HepG2 (cell line): Measurements from ENCODE around the gene DACH2.

Experiments
- MTA1 ChIP-seq: sonication (generic); formaldehyde crosslinking; IDR thresholded peaks from 2 replicates; pipeline ENCODE4 v1.4.0; 2020; ENCODE audit warnings: missing genetic modification reagents, mild to moderate bottlenecking, borderline replicate concordance
- PAX8 ChIP-seq: sonication (generic); formaldehyde crosslinking; IDR thresholded peaks from 2 replicates; pipeline ENCODE4 v1.8.0; 2022; ENCODE audit warnings: mild to moderate bottlenecking, missing genetic modification reagents, borderline replicate concordance
- POLR2AphosphoS5 ChIP-seq: IDR thresholded peaks from 2 replicates; pipeline ENCODE4 v1.6.1; 2012; ENCODE audit warnings: low read depth, low read length
- RFX5 ChIP-seq: IDR thresholded peaks from 2 replicates; pipeline ENCODE4 v1.6.1; 2011; ENCODE audit warnings: low read depth, low read length, improper control_type of control experiment
- SIN3A ChIP-seq: IDR thresholded peaks from 2 replicates; pipeline ENCODE4 v1.6.1; 2011; ENCODE audit warnings: low read depth, mild to moderate bottlenecking, control low read depth, low read length, borderline replicate concordance
- ZNF629 ChIP-seq: sonication (generic); formaldehyde crosslinking; conservative IDR thresholded peaks from 2 replicates; pipeline ENCODE4 v1.5.0; 2020; ENCODE audit warnings: missing genetic modification reagents
- ZNF781 ChIP-seq: sonication (generic); formaldehyde crosslinking; IDR thresholded peaks from 2 replicates; pipeline ENCODE4 v1.5.1; 2020; ENCODE audit warnings: borderline replicate concordance, mild to moderate bottlenecking, missing genetic modification reagents; ENCODE audit errors: not compliant biosample characterization
- TF ChIP-seq, protein P1 (sequence below): sonication (generic); formaldehyde crosslinking; IDR thresholded peaks from 2 replicates; pipeline ENCODE4 v1.5.0; 2020; ENCODE audit warnings: mild to moderate bottlenecking, missing genetic modification reagents, moderate library complexity
- TF ChIP-seq, protein P2 (sequence below): sonication (generic); formaldehyde crosslinking; IDR thresholded peaks from 2 replicates; pipeline ENCODE4 v1.5.0; 2020; ENCODE audit warnings: missing genetic modification reagents
- TF ChIP-seq, protein P3 (sequence below), 2 experiments: sonication (generic) in 1 of 2; formaldehyde crosslinking in 1 of 2; IDR thresholded peaks; 2 replicates each; pipeline versions ENCODE4 v1.4.0 to v1.6.1; 2018 to 2020; ENCODE audit warnings: missing genetic modification reagents in 2 of 2, borderline replicate concordance in 1 of 2, low read depth in 1 of 2, mild to moderate bottlenecking in 1 of 2, missing biosample characterization in 1 of 2

DNA sequence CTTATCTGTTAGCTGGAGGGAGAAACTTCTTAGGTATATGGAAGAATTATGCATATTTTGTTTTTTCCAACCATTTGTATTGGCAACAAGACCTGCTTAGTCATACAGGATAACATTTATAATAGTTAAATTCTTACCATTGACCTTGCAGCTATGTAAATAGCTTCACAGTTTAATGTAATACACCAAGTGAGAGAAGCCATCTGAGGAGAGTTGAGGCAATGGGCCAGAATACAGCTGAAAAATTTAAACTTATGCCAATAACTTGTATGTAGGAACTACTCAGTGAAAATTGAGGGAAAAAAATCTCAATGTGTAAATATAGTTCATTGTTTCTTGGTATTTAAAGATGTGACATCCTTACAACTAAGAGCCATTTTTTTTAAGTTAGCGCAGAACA lies 273.5 kb downstream of the DACH2 start:
- TF ChIP-seq PAX8 (CRISPR knock-in tag): no peak
- no peak for TF ChIP-seq RFX5
- TF ChIP-seq, protein P1, sequence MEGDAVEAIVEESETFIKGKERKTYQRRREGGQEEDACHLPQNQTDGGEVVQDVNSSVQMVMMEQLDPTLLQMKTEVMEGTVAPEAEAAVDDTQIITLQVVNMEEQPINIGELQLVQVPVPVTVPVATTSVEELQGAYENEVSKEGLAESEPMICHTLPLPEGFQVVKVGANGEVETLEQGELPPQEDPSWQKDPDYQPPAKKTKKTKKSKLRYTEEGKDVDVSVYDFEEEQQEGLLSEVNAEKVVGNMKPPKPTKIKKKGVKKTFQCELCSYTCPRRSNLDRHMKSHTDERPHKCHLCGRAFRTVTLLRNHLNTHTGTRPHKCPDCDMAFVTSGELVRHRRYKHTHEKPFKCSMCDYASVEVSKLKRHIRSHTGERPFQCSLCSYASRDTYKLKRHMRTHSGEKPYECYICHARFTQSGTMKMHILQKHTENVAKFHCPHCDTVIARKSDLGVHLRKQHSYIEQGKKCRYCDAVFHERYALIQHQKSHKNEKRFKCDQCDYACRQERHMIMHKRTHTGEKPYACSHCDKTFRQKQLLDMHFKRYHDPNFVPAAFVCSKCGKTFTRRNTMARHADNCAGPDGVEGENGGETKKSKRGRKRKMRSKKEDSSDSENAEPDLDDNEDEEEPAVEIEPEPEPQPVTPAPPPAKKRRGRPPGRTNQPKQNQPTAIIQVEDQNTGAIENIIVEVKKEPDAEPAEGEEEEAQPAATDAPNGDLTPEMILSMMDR (CRISPR knock-in tag): no peak
- TF ChIP-seq ZNF781 (CRISPR knock-in tag): no peak
- no peak for TF ChIP-seq SIN3A
- TF ChIP-seq MTA1: no peak
- TF ChIP-seq ZNF629 (CRISPR knock-in tag): no peak
- TF ChIP-seq POLR2AphosphoS5: no peak
- TF ChIP-seq, protein P2, sequence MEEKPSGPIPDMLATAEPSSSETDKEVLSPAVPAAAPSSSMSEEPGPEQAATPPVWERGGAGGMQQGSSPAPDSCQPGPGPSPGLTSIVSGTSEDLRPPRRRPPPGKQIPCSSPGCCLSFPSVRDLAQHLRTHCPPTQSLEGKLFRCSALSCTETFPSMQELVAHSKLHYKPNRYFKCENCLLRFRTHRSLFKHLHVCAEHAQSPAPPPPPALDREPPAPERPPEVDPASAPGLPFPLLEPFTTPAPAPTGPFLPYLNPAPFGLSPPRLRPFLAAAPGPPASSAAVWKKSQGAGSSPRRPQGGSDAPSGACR (CRISPR knock-in tag): no peak
- TF ChIP-seq, protein P3, sequence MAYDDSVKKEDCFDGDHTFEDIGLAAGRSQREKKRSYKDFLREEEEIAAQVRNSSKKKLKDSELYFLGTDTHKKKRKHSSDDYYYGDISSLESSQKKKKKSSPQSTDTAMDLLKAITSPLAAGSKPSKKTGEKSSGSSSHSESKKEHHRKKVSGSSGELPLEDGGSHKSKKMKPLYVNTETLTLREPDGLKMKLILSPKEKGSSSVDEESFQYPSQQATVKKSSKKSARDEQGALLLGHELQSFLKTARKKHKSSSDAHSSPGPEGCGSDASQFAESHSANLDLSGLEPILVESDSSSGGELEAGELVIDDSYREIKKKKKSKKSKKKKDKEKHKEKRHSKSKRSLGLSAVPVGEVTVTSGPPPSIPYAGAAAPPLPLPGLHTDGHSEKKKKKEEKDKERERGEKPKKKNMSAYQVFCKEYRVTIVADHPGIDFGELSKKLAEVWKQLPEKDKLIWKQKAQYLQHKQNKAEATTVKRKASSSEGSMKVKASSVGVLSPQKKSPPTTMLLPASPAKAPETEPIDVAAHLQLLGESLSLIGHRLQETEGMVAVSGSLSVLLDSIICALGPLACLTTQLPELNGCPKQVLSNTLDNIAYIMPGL (CRISPR knock-in tag; IDR thresholded peaks at IDR 0.05; ENCODE audit: borderline replicate concordance in 1 of 2, low read depth in 1 of 2): no peak
